ENCODE results near the gene DAZAP2.
A peak's percentile ranks its signal among the peaks of the same experiment; 100 is the strongest.
"Not testable (repeated sequence)": the region's sequence is repeated elsewhere in the genome, so short reads cannot be mapped to it uniquely, and the experiment has no call there.

The DAZAP2 gene

GRCh38 chr12:51242876-51243275, 4.2 kb downstream of the DAZAP2 start:
- Histone ChIP-seq H3K4me1 (ENCODE audit: control insufficient read depth in 5 of 5, insufficient read depth in 5 of 5, low read length in 5 of 5) (peaks cover 6 to 64% (median 50%) of the 10 kb centered on the region in 5 donors), H3K27ac (ENCODE audit: low read depth, low read length) (no peak overlapping the region), H3K9ac (ENCODE audit: low read length in 5 of 5) (no peak overlapping the region), H3K36me3 (ENCODE audit: control insufficient read depth in 5 of 5, insufficient read depth in 5 of 5, low read length in 5 of 5) (peaks cover 15 to 52% (median 39%) of the 10 kb centered on the region in 5 donors), H3K4me3 (ENCODE audit: low read depth in 1 of 5, low read length in 5 of 5) (no peak overlapping the region), H3K27me3 (ENCODE audit: control insufficient read depth in 5 of 5, insufficient read depth in 4 of 5, low read length in 5 of 5) (no peaks in the 10 kb centered on the region), H3K9me3 (ENCODE audit: control insufficient read depth in 5 of 5, low read length in 5 of 5) (no peaks in the 10 kb centered on the region)

DNA sequence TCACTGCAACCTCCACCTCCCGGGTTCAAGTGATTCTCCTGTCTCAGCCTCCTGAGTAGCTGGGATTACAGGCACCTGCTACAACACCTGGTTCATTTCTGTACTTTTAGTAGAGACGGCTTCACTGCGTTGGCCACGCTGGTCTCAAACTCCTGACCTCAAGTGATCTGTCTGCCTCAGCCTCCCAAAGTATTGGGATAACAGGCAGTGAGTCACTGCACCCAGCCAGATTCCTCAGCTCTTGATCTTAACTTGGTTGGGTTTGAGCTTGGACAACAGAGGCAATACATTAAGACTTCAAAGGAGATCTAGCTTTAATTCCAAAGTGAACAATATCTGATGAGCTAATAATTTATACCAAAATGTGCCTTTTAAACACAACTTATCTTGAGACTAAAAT, 5.6 kb downstream of the DAZAP2 start:
- H3K27me3 ChIP-seq (ENCODE audit: control insufficient read depth in 5 of 5, insufficient read depth in 4 of 5, low read length in 5 of 5), result no peaks in the 10 kb centered on the region
- H3K27ac ChIP-seq (ENCODE audit: low read depth, low read length), result no peak overlapping the region
- no peak overlapping the region for H3K9ac ChIP-seq (ENCODE audit: low read length in 5 of 5)
- H3K9me3 ChIP-seq (ENCODE audit: control insufficient read depth in 5 of 5, low read length in 5 of 5), result no peaks in the 10 kb centered on the region
- H3K36me3 ChIP-seq (ENCODE audit: control insufficient read depth in 5 of 5, insufficient read depth in 5 of 5, low read length in 5 of 5), result peaks cover 15 to 52% (median 39%) of the 10 kb centered on the region in 5 donors
- no peak overlapping the region for H3K4me3 ChIP-seq (ENCODE audit: low read depth in 1 of 5, low read length in 5 of 5)
- peaks cover 6 to 60% (median 48%) of the 10 kb centered on the region in 5 donors for H3K4me1 ChIP-seq (ENCODE audit: control insufficient read depth in 5 of 5, insufficient read depth in 5 of 5, low read length in 5 of 5)

GRCh38 chr12:51245476-51246253, 7.0 kb downstream of the DAZAP2 start:
- Histone ChIP-seq H3K9ac (ENCODE audit: low read length in 5 of 5) (no peak overlapping the region), H3K27me3 (ENCODE audit: control insufficient read depth in 5 of 5, insufficient read depth in 4 of 5, low read length in 5 of 5) (no peaks in the 10 kb centered on the region), H3K9me3 (ENCODE audit: control insufficient read depth in 5 of 5, low read length in 5 of 5) (no peaks in the 10 kb centered on the region), H3K36me3 (ENCODE audit: control insufficient read depth in 5 of 5, insufficient read depth in 5 of 5, low read length in 5 of 5) (peaks cover 13 to 46% (median 33%) of the 10 kb centered on the region in 5 donors), H3K27ac (ENCODE audit: low read depth, low read length) (peak overlapping the region; percentile 37), H3K4me1 (ENCODE audit: control insufficient read depth in 5 of 5, insufficient read depth in 5 of 5, low read length in 5 of 5) (peaks cover 6 to 47% (median 36%) of the 10 kb centered on the region in 5 donors), H3K4me3 (ENCODE audit: low read depth in 1 of 5, low read length in 5 of 5) (peak overlapping the region in 3 of 5 donors; percentile 23 to 44 (median 31))

GRCh38 chr12:51246254-51246853, 7.7 kb downstream of the DAZAP2 start:
- no peaks in the 10 kb centered on the region for H3K27me3 ChIP-seq (ENCODE audit: control insufficient read depth in 5 of 5, insufficient read depth in 4 of 5, low read length in 5 of 5)
- H3K4me1 ChIP-seq (ENCODE audit: control insufficient read depth in 5 of 5, insufficient read depth in 5 of 5, low read length in 5 of 5), result peaks cover 6 to 41% (median 29%) of the 10 kb centered on the region in 5 donors
- H3K9ac ChIP-seq (ENCODE audit: low read length in 5 of 5), result peak overlapping the region in 1 of 5 donors; percentile 4
- H3K4me3 ChIP-seq (ENCODE audit: low read depth in 1 of 5, low read length in 5 of 5), result peak overlapping the region in 3 of 5 donors; percentile 23 to 44 (median 31)
- no peaks in the 10 kb centered on the region for H3K9me3 ChIP-seq (ENCODE audit: control insufficient read depth in 5 of 5, low read length in 5 of 5)
- peaks cover 9 to 39% (median 26%) of the 10 kb centered on the region in 5 donors for H3K36me3 ChIP-seq (ENCODE audit: control insufficient read depth in 5 of 5, insufficient read depth in 5 of 5, low read length in 5 of 5)
- peak overlapping the region; percentile 37 for H3K27ac ChIP-seq (ENCODE audit: low read depth, low read length)

- no peak overlapping the region for H3K4me3 ChIP-seq (ENCODE audit: low read depth in 1 of 5, low read length in 5 of 5)
- peaks cover 4 to 26% (median 15%) of the 10 kb centered on the region in 5 donors for H3K36me3 ChIP-seq (ENCODE audit: control insufficient read depth in 5 of 5, insufficient read depth in 5 of 5, low read length in 5 of 5)
- H3K9ac ChIP-seq (ENCODE audit: low read length in 5 of 5), result peak overlapping the region in 2 of 5 donors; percentile 18 to 52
- H3K9me3 ChIP-seq (ENCODE audit: control insufficient read depth in 5 of 5, low read length in 5 of 5), result no peaks in the 10 kb centered on the region
- H3K27me3 ChIP-seq (ENCODE audit: control insufficient read depth in 5 of 5, insufficient read depth in 4 of 5, low read length in 5 of 5), result no peaks in the 10 kb centered on the region
- H3K27ac ChIP-seq (ENCODE audit: low read depth, low read length), result no peak overlapping the region
- H3K4me1 ChIP-seq (ENCODE audit: control insufficient read depth in 5 of 5, insufficient read depth in 5 of 5, low read length in 5 of 5), result peaks cover 6 to 35% (median 23%) of the 10 kb centered on the region in 5 donors
Observed at GRCh38 chr12:51247523-51248206, 9.0 kb downstream of the DAZAP2 start.

DNA sequence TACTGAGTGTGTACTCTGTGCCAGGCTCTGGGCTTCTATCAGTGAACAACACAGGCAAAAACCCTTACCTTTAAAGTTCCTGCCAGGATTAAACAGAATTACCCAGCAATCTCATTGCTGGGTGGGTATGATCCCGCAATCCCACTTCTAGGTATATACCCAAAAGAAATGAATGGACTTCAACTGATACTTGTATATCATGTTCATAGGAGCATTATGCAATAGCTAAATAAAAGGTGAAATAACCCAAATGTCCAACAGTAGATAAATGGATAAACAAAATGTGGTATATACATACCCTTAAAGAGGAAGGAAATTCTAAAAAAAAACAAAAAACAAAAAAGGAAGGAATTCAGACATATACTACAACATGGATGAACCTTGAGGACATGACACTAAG, 14.7 kb downstream of the DAZAP2 start:
- no peaks in the 10 kb centered on the region for H3K4me1 ChIP-seq (ENCODE audit: control insufficient read depth in 5 of 5, insufficient read depth in 5 of 5, low read length in 5 of 5)
- H3K4me3 ChIP-seq (ENCODE audit: low read depth in 1 of 5, low read length in 5 of 5), result no peak overlapping the region
- H3K27me3 ChIP-seq (ENCODE audit: control insufficient read depth in 5 of 5, insufficient read depth in 4 of 5, low read length in 5 of 5), result no peaks in the 10 kb centered on the region
- no peak overlapping the region for H3K9ac ChIP-seq (ENCODE audit: low read length in 5 of 5)
- H3K9me3 ChIP-seq (ENCODE audit: control insufficient read depth in 5 of 5, low read length in 5 of 5), result no peaks in the 10 kb centered on the region
- H3K36me3 ChIP-seq (ENCODE audit: control insufficient read depth in 5 of 5, insufficient read depth in 5 of 5, low read length in 5 of 5), result peaks cover 0 to 2% (median 0%) of the 10 kb centered on the region in 5 donors
- no peak overlapping the region for H3K27ac ChIP-seq (ENCODE audit: low read depth, low read length)

DNA sequence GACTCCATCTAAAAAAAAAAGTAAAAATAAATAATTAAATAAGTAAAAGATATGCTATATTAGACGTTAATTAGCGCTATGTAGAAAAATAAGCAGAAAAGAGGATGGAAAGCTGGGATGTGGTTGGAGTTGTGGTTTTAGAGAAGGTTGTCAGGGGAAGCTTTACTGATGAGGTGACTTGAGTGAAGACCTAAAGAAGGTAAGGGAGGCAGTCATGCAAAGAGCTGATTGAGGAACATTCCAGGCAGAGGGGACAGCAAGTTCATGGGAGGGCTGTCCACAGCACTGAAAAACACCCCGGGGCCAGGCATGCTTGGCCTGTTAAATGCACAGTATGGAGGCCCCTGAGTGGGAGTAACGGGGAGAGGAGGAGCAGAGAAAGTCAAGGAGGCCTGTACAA, 15.9 kb downstream of the DAZAP2 start:
- no peaks in the 10 kb centered on the region for H3K9me3 ChIP-seq (ENCODE audit: control insufficient read depth in 5 of 5, low read length in 5 of 5)
- no peaks in the 10 kb centered on the region for H3K4me1 ChIP-seq (ENCODE audit: control insufficient read depth in 5 of 5, insufficient read depth in 5 of 5, low read length in 5 of 5)
- no peaks in the 10 kb centered on the region for H3K27me3 ChIP-seq (ENCODE audit: control insufficient read depth in 5 of 5, insufficient read depth in 4 of 5, low read length in 5 of 5)
- H3K9ac ChIP-seq (ENCODE audit: low read length in 5 of 5), result no peak overlapping the region
- H3K4me3 ChIP-seq (ENCODE audit: low read depth in 1 of 5, low read length in 5 of 5), result no peak overlapping the region
- H3K36me3 ChIP-seq (ENCODE audit: control insufficient read depth in 5 of 5, insufficient read depth in 5 of 5, low read length in 5 of 5), result peaks cover 0 to 2% (median 0%) of the 10 kb centered on the region in 5 donors
- H3K27ac ChIP-seq (ENCODE audit: low read depth, low read length), result no peak overlapping the region

- H3K4me1 ChIP-seq (ENCODE audit: control insufficient read depth in 5 of 5, insufficient read depth in 5 of 5, low read length in 5 of 5); H3K9me3 ChIP-seq (ENCODE audit: control insufficient read depth in 5 of 5, low read length in 5 of 5); H3K27ac ChIP-seq (ENCODE audit: low read depth, low read length); H3K27me3 ChIP-seq (ENCODE audit: control insufficient read depth in 5 of 5, insufficient read depth in 4 of 5, low read length in 5 of 5); H3K4me3 ChIP-seq (ENCODE audit: low read depth in 1 of 5, low read length in 5 of 5); H3K9ac ChIP-seq (ENCODE audit: low read length in 5 of 5); H3K36me3 ChIP-seq (ENCODE audit: control insufficient read depth in 5 of 5, insufficient read depth in 5 of 5, low read length in 5 of 5): not testable (repeated sequence)
Observed at GRCh38 chr12:51259600-51259999, 21.0 kb downstream of the DAZAP2 start.

DNA sequence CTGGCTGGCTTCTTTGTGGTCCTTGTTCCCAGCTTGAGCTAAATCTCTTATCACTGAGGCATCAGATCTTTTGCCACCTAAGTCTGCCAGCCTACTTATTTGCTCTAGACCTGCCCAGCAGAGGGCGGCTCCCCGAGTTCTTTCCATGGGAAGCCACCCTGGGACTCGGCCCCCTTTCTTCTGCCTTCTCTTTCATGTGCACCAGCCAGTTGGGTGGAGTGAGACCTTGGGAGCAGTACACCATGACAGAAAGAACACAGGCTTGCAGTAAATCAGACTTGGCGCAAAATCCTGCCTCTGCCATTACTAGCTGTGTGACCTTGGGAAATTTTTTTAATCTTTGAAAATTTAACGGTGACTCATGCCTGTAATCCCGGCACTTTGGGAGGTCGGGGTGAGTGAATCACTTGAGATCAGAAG, 24.1 kb downstream of the DAZAP2 start:
- Histone ChIP-seq H3K27ac (ENCODE audit: low read depth, low read length) (no peak overlapping the region), H3K9ac (ENCODE audit: low read length in 5 of 5) (no peak overlapping the region), H3K9me3 (ENCODE audit: control insufficient read depth in 5 of 5, low read length in 5 of 5) (no peaks in the 10 kb centered on the region), H3K4me3 (ENCODE audit: low read depth in 1 of 5, low read length in 5 of 5) (no peak overlapping the region), H3K27me3 (ENCODE audit: control insufficient read depth in 5 of 5, insufficient read depth in 4 of 5, low read length in 5 of 5) (no peaks in the 10 kb centered on the region), H3K4me1 (ENCODE audit: control insufficient read depth in 5 of 5, insufficient read depth in 5 of 5, low read length in 5 of 5) (peaks cover 0 to 3% (median 0%) of the 10 kb centered on the region in 5 donors), H3K36me3 (ENCODE audit: control insufficient read depth in 5 of 5, insufficient read depth in 5 of 5, low read length in 5 of 5) (no peaks in the 10 kb centered on the region)

GRCh38 chr12:51263341-51263740, 24.7 kb downstream of the DAZAP2 start:
- no peak overlapping the region for H3K27ac ChIP-seq (ENCODE audit: low read depth, low read length)
- H3K4me3 ChIP-seq (ENCODE audit: low read depth in 1 of 5, low read length in 5 of 5), result no peak overlapping the region
- no peaks in the 10 kb centered on the region for H3K27me3 ChIP-seq (ENCODE audit: control insufficient read depth in 5 of 5, insufficient read depth in 4 of 5, low read length in 5 of 5)

More at GRCh38 chr12:51263341-51263740, 24.7 kb downstream of the DAZAP2 start:
- H3K9ac ChIP-seq (ENCODE audit: low read length in 5 of 5), result no peak overlapping the region
- no peaks in the 10 kb centered on the region for H3K9me3 ChIP-seq (ENCODE audit: control insufficient read depth in 5 of 5, low read length in 5 of 5)
- peaks cover 0 to 3% (median 0%) of the 10 kb centered on the region in 5 donors for H3K4me1 ChIP-seq (ENCODE audit: control insufficient read depth in 5 of 5, insufficient read depth in 5 of 5, low read length in 5 of 5)
- H3K36me3 ChIP-seq (ENCODE audit: control insufficient read depth in 5 of 5, insufficient read depth in 5 of 5, low read length in 5 of 5), result no peaks in the 10 kb centered on the region

All from subcutaneous abdominal adipose tissue (tissue), 5 donors.